Loucy (cell line): ENCODE data around the gene IGFL3.

ENCODE experiments used
- H2AFZ ChIP-seq: fragments of 200-600 bp; sonication (generic); 2 replicates; pipeline ENCODE4 v1.6.0; 2016; ENCODE audit warnings: antibody characterized with exemption, mild to moderate bottlenecking, low read length, moderate library complexity
- H3F3A ChIP-seq: fragments of 200-600 bp; 2 replicates; pipeline ENCODE4 v1.6.0; 2016; ENCODE audit warnings: antibody characterized with exemption, low read depth, mild to moderate bottlenecking
- H3K27me3 ChIP-seq: fragments of 200-600 bp; sonication (generic); 2 replicates; pipeline ENCODE4 v1.6.1; 2014; ENCODE audit warnings: low read length, mild to moderate bottlenecking; ENCODE audit not compliant: insufficient read depth, poor library complexity, severe bottlenecking
- H3K36me3 ChIP-seq: fragments of 200-600 bp; sonication (generic); 2 replicates; pipeline ENCODE4 v1.6.1; 2016; ENCODE audit warnings: low read length; ENCODE audit not compliant: insufficient read depth
- H3K4me1 ChIP-seq: fragments of 200-600 bp; sonication (generic); 2 replicates; pipeline ENCODE4 v1.5.1; 2014; ENCODE audit warnings: low read length, mild to moderate bottlenecking; ENCODE audit not compliant: insufficient read depth, poor library complexity, severe bottlenecking
- H3K4me2 ChIP-seq: fragments of 200-600 bp; sonication (generic); 2 replicates; pipeline ENCODE4 v1.6.0; 2014; ENCODE audit warnings: antibody characterized with exemption, low read length, low read depth, mild to moderate bottlenecking; ENCODE audit not compliant: poor library complexity, severe bottlenecking
- H3K4me3 ChIP-seq: fragments of 200-600 bp; sonication (generic); 2 replicates; pipeline ENCODE4 v1.5.1; 2014; ENCODE audit warnings: low read length, mild to moderate bottlenecking, mixed read lengths; ENCODE audit not compliant: poor library complexity, severe bottlenecking
- H3K79me2 ChIP-seq: fragments of 200-600 bp; sonication (generic); 2 replicates; pipeline ENCODE4 v1.6.1; 2014; ENCODE audit warnings: low read length; ENCODE audit not compliant: insufficient read depth
- H3K9ac ChIP-seq: fragments of 200-600 bp; sonication (generic); 2 replicates; pipeline ENCODE4 v1.6.0; 2014; ENCODE audit warnings: mild to moderate bottlenecking, low read depth, low read length, moderate library complexity; ENCODE audit not compliant: poor library complexity, severe bottlenecking
- H3K9me2 ChIP-seq: fragments of 200-600 bp; sonication (generic); replicated peaks from 2 replicates; pipeline ENCODE4 v1.6.1; 2016; ENCODE audit warnings: low read depth, low read length, mixed read lengths
- H3K9me3 ChIP-seq: fragments of 200-600 bp; sonication (generic); 2 replicates; pipeline ENCODE4 v1.6.1; 2014; ENCODE audit warnings: mild to moderate bottlenecking, antibody characterized with exemption, low read length, low read depth; ENCODE audit not compliant: insufficient read depth
- H4K20me1 ChIP-seq: fragments of 200-600 bp; sonication (generic); 2 replicates; pipeline ENCODE4 v1.6.0; 2014; ENCODE audit warnings: antibody characterized with exemption, low read length, mild to moderate bottlenecking; ENCODE audit not compliant: insufficient read depth, poor library complexity, severe bottlenecking
- EZH2phosphoT487 ChIP-seq: fragments of 200-600 bp; IDR thresholded peaks from 2 replicates; pipeline ENCODE4 v1.6.1; 2018; ENCODE audit warnings: antibody characterized with exemption, mild to moderate bottlenecking, moderate library complexity, borderline replicate concordance
- TF ChIP-seq, protein P1 (sequence below): fragments of 200-600 bp; sonication (generic); conservative IDR thresholded peaks from 2 replicates; pipeline ENCODE4 v1.5.1; 2014; ENCODE audit warnings: mild to moderate bottlenecking, antibody characterized with exemption, low read length

Gene IGFL3

DNA sequence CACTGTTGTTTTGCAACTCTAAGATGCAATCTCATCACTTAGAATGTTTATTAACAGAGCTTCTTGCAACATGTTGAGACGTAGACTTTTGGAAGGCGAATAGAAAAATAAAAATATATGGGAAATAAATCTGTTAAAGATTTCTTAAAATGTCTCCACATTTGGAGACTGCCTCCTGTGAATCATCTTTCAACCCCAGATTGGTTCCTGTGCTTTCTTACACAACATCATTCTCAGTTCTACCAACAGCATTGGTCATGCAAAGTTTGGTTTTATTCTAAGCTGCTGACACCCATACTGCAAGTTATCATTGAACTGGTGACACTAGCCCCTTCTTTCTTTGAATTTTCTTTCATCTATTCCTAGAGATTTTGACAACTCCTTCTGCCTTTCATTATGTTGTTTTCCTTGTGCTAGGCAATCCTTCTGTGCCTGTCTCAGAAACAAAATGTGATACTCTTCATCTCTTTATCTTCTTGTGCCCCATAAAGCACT, 1.6 kb upstream of the IGFL3 start:
- Histone ChIP-seq H3K4me3 (no peak overlapping the region), H3K36me3 (no peaks in the 10 kb centered on the region), H3K9ac (no peak overlapping the region), H3K27me3 (no peaks in the 10 kb centered on the region), H3K4me1 (no peaks in the 10 kb centered on the region), H4K20me1 (no peaks in the 10 kb centered on the region), H3K4me2 (no peak overlapping the region), H3F3A (no peaks in the 10 kb centered on the region), H3K79me2 (no peaks in the 10 kb centered on the region), H3K9me3 (no peaks in the 10 kb centered on the region), H3K9me2 (no peaks in the 10 kb centered on the region), H2AFZ (no peak overlapping the region)
- TF ChIP-seq, protein P1, sequence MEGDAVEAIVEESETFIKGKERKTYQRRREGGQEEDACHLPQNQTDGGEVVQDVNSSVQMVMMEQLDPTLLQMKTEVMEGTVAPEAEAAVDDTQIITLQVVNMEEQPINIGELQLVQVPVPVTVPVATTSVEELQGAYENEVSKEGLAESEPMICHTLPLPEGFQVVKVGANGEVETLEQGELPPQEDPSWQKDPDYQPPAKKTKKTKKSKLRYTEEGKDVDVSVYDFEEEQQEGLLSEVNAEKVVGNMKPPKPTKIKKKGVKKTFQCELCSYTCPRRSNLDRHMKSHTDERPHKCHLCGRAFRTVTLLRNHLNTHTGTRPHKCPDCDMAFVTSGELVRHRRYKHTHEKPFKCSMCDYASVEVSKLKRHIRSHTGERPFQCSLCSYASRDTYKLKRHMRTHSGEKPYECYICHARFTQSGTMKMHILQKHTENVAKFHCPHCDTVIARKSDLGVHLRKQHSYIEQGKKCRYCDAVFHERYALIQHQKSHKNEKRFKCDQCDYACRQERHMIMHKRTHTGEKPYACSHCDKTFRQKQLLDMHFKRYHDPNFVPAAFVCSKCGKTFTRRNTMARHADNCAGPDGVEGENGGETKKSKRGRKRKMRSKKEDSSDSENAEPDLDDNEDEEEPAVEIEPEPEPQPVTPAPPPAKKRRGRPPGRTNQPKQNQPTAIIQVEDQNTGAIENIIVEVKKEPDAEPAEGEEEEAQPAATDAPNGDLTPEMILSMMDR, result no peak
- TF ChIP-seq EZH2phosphoT487, result no peak

DNA sequence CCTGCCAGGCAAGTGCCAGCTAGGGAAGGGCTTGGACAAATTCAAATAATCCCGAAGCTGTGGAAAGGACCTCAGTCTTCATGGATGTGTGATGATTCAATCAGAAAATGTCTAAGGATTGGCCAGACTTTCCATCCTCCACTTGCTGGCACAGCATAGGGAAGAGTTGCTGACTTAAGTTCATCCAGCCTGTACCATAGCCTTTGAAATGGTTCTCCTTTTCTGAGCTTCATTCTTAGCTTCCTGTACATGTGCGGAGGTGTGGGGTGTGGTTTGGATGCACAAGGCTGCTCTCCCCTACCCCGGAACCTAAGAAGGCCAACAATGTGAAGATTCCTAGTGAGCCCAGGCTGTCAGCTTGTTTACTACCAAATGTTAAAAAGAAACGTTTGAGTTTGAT, 959 bp upstream of the IGFL3 start:
- Histone ChIP-seq H3K79me2 (no peaks in the 10 kb centered on the region), H3K36me3 (no peaks in the 10 kb centered on the region), H4K20me1 (no peaks in the 10 kb centered on the region), H3K4me2 (no peak overlapping the region), H3F3A (no peaks in the 10 kb centered on the region), H3K9me2 (no peaks in the 10 kb centered on the region), H3K9ac (no peak overlapping the region), H2AFZ (no peak overlapping the region), H3K27me3 (no peaks in the 10 kb centered on the region), H3K4me1 (no peaks in the 10 kb centered on the region), H3K9me3 (no peaks in the 10 kb centered on the region), H3K4me3 (no peak overlapping the region)
- TF ChIP-seq, protein P1, result no peak
- TF ChIP-seq EZH2phosphoT487, result no peak

DNA sequence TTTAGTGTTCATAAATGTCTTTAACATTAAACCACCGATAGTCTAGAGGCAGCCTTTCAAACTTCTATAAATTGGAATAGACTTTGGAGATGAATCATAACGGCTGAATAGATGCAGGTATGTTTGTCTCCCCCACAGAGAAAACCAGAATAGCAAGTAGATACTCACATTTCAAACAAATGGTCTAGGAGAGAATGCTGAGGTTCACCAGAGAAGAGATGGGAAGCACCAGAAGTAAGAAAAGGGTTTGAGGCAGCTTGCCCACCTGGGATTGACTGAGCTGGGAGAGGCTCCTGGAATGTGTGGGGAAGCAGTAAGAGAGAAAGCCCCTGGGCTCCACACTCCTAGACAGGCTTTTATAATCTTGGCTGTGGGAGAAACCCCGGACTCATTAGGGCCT, 6.4 kb downstream of the IGFL3 start:
- no peaks in the 10 kb centered on the region for H3K79me2 ChIP-seq
- H3K4me1 ChIP-seq, result no peaks in the 10 kb centered on the region
- no peaks in the 10 kb centered on the region for H3K9me2 ChIP-seq
- no peak overlapping the region for H3K9ac ChIP-seq
- H4K20me1 ChIP-seq, result no peaks in the 10 kb centered on the region
- no peak overlapping the region for H2AFZ ChIP-seq
- no peak overlapping the region for H3K4me2 ChIP-seq
- H3F3A ChIP-seq, result no peaks in the 10 kb centered on the region
- H3K27me3 ChIP-seq, result no peaks in the 10 kb centered on the region
- H3K36me3 ChIP-seq, result no peaks in the 10 kb centered on the region
- H3K4me3 ChIP-seq, result no peak overlapping the region
- no peak for TF ChIP-seq EZH2phosphoT487
- TF ChIP-seq, protein P1, result no peak
- H3K9me3 ChIP-seq, result no peaks in the 10 kb centered on the region
